Esophagus squamous epithelium (tissue), 4 donors: ENCODE results near the gene SCGB1D1.
"Not testable (repeated sequence)": the region's sequence is repeated elsewhere in the genome, so short reads cannot be mapped to it uniquely, and the experiment has no call there.

Experiments used
- CTCF ChIP-seq, 6 experiments: fragments of 450-650 bp in 4 of 6; fragments of 200-600 bp in 2 of 6; sonication (generic) in 2 of 6; IDR thresholded peaks; one replicate each; pipeline ENCODE4 v1.5.1; 2016 to 2019; ENCODE audit warnings: antibody characterized with exemption in 6 of 6, mild to moderate bottlenecking in 4 of 6, moderate library complexity in 4 of 6
- POLR2A ChIP-seq, 4 donors: fragments of 450-650 bp; IDR thresholded peaks; one replicate each; pipeline ENCODE4 v1.6.1; 2017; ENCODE audit warnings: antibody characterized with exemption in 4 of 4, mild to moderate bottlenecking in 4 of 4, moderate library complexity in 3 of 4

- not testable (repeated sequence) for TF ChIP-seq CTCF, POLR2A (IDR thresholded peaks at IDR 0.05)
Observed at GRCh38 chr11:62195010-62195409, 5.0 kb downstream of the SCGB1D1 start.
